Stimulated activated naive CD8-positive, alpha-beta T cell treated with anti-CD3 and anti-CD28 coated beads, Interleukin-15, amount 100 ng/mL, for 72 hours (primary cell): ENCODE results near the gene PPP1R3D.

Experiments
- ATAC-seq: fragments of 150-1000 bp; cut with Tn5 transposase; 2 replicates; pipeline ENCODE4 v1.10.0; 2021; ENCODE audit warnings: mild to moderate bottlenecking, moderate library complexity
- DNase-seq, 2 donors: peaks; one replicate each; pipeline ENCODE4 v3.0.0; 2021 to 2022
- H3K27ac Mint-ChIP-seq, 2 donors: one replicate each; pipeline ENCODE4 v1.8.0; 2022; ENCODE audit warnings: mild to moderate bottlenecking in 2 of 2, mixed read lengths in 2 of 2, moderate library complexity in 2 of 2
- H3K27me3 Mint-ChIP-seq: one replicate; pipeline ENCODE4 v1.8.0; 2022; ENCODE audit warnings: mixed read lengths
- H3K4me1 Mint-ChIP-seq: one replicate; pipeline ENCODE4 v1.8.0; 2022; ENCODE audit warnings: mild to moderate bottlenecking, mixed read lengths
- H3K4me3 Mint-ChIP-seq, 2 donors: one replicate each; pipeline ENCODE4 v1.8.0; 2022; ENCODE audit warnings: mild to moderate bottlenecking in 2 of 2, mixed read lengths in 2 of 2, moderate library complexity in 1 of 2
- H3K9me3 Mint-ChIP-seq, 2 donors: one replicate each; pipeline ENCODE4 v1.8.0; 2022; ENCODE audit warnings: mixed read lengths in 2 of 2

Gene PPP1R3D

GRCh38 chr20:59940129-59940955 lies at the start of gene PPP1R3D, which contains the start of gene FAM217B:
TSS of gene PPP1R3D (minus strand) at chr20:59940305. CDS start at chr20:59939931, 374 bp downstream.
TSS of gene FAM217B (plus strand) at chr20:59940389. CDS start at chr20:59943944, 3,555 bp downstream.
- no peaks in the 10 kb centered on the region for H3K27me3 Mint-ChIP-seq
- peak within 1 kb of the TSS; percentile 91 to 98 for H3K4me3 Mint-ChIP-seq
- ATAC-seq = peak; percentile 96
- H3K9me3 Mint-ChIP-seq = no peaks in the 10 kb centered on the region
- peak; percentile 89 to 91 for DNase-seq
- peaks cover 35% of the 10 kb centered on the region for H3K4me1 Mint-ChIP-seq
- H3K27ac Mint-ChIP-seq = peak within 1 kb of the TSS; percentile 95 to 98

DNA sequence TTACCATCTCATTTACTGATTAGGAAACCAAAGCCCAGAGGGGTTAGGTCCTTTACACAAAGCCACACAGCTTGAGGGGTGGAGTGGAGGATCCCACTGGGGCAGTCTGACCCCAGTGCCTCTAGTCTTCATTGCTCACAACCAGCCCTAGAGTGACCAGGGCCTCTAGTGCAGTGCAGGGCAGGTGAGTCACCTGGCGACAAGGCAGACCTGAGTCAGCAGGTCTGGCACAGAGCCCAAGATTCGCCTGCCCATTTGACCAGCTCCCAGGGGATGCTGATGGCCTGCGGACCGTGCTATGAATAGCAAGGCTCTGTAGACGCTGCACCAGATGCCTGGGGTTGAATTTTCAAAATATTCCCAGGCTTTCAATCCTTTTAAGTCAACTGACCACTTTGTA lies 48.0 kb upstream of the PPP1R3D start:
- Mint-ChIP-seq H3K9me3 (no peaks in the 10 kb centered on the region), H3K27ac (no peak overlapping the region), H3K4me3 (no peak overlapping the region), H3K4me1 (no peaks in the 10 kb centered on the region), H3K27me3 (no peaks in the 10 kb centered on the region)
- ATAC-seq (no peak), DNase-seq (no peak)

- H3K9me3 Mint-ChIP-seq = no peaks in the 10 kb centered on the region
- DNase-seq (no peak), ATAC-seq (no peak)
- H3K4me1 Mint-ChIP-seq = no peaks in the 10 kb centered on the region
- H3K27ac Mint-ChIP-seq = no peak overlapping the region
- H3K27me3 Mint-ChIP-seq = no peaks in the 10 kb centered on the region
- no peak overlapping the region for H3K4me3 Mint-ChIP-seq
These were observed 47.0 kb upstream of the PPP1R3D start for GRCh38 chr20:59987135-59987534.

DNA sequence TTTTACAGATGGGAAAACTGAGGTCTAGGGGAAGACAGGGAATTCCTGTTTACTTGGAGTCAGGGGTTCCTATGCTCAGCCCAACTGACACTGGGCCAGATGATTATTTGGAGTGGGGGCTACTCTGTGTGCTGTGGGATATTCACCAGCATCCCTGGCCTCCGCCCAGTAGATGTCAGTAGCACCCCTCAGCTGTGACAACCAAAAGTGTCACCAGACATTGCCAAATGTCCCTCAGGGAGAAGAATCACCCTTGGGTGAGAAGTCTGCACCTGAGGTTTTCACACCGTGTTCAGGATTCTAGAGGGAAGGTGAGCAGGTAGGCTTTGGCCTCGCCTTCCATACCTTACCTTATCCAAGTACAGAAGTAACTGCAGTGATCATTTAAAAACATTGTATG lies 45.8 kb upstream of the PPP1R3D start:
- Mint-ChIP-seq H3K4me1 (no peaks in the 10 kb centered on the region), H3K27ac (no peak overlapping the region), H3K9me3 (no peaks in the 10 kb centered on the region), H3K27me3 (no peaks in the 10 kb centered on the region), H3K4me3 (no peak overlapping the region)
- DNase-seq (peak in 1 of 2 donors; percentile 3), ATAC-seq (peak; percentile 49)

- no peaks in the 10 kb centered on the region for H3K9me3 Mint-ChIP-seq
- no peak for ATAC-seq
- no peak overlapping the region for H3K27ac Mint-ChIP-seq
- no peaks in the 10 kb centered on the region for H3K27me3 Mint-ChIP-seq
- no peak overlapping the region for H3K4me3 Mint-ChIP-seq
- H3K4me1 Mint-ChIP-seq = no peaks in the 10 kb centered on the region
- DNase-seq = no peak
These were observed 45.1 kb upstream of the PPP1R3D start for GRCh38 chr20:59985164-59985563.

DNA sequence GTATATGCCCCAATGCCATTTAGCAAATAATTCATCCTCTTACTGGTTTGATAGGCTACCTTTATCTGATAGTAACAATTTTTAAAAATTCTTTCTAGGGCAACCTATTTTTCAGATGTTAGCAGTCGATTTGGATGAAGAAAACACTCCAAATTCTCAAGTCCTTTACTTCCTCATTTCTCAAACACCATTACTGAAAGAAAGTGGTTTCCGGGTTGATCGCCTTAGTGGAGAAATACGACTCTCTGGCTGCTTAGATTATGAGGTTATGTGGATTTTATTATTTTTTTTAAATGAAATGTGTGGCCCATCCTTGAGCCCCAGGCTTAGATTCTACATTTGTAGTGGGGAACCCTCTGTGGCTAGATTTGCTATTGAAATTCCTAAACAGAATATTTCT lies 44.4 kb upstream of the PPP1R3D start:
- Mint-ChIP-seq H3K4me1 (no peaks in the 10 kb centered on the region), H3K27ac (no peak overlapping the region), H3K9me3 (no peaks in the 10 kb centered on the region), H3K27me3 (no peaks in the 10 kb centered on the region), H3K4me3 (no peak overlapping the region)
- DNase-seq (no peak), ATAC-seq (no peak)

- H3K4me3 Mint-ChIP-seq = no peak overlapping the region
- H3K27me3 Mint-ChIP-seq = no peaks in the 10 kb centered on the region
- DNase-seq (no peak), ATAC-seq (no peak)
- H3K4me1 Mint-ChIP-seq = no peaks in the 10 kb centered on the region
- H3K9me3 Mint-ChIP-seq = no peaks in the 10 kb centered on the region
- H3K27ac Mint-ChIP-seq = no peak overlapping the region
These were observed 43.0 kb upstream of the PPP1R3D start for GRCh38 chr20:59983076-59983475.

GRCh38 chr20:59977086-59977485 lies 37.0 kb upstream of the PPP1R3D start:
- Mint-ChIP-seq H3K27me3 (no peaks in the 10 kb centered on the region), H3K27ac (no peak overlapping the region), H3K4me3 (no peak overlapping the region), H3K4me1 (no peaks in the 10 kb centered on the region), H3K9me3 (no peaks in the 10 kb centered on the region)
- ATAC-seq (no peak), DNase-seq (no peak)

DNA sequence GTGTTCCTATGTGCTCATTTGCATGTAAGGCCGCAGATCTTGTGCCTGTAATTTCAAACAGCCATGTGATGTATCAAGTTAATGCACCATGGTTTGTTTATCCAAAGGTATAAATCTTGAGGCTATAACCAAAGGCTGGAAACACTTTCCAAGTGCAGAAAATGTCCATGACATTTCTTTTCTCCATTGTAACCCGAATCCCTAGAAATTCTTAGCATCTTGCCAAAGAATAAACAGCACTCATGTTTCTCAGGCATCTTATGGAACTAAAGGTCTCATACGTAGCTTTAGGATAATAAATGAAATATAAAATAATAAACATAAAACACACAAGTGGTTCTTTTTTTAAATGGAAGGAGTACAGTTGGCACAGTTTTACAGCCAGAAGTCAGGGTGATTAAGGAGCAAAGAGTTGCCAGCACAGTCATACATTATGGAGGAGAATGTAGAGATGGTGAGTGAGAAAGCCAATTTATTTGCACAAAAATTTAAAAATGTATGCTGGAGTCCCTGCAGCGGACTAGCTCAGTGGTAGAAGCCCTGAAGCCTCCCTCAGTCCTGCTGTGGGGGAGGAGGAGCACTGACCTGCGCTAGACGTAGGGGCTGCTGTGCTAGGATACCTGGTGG lies 36.2 kb upstream of the PPP1R3D start:
- Mint-ChIP-seq H3K27ac (no peak overlapping the region), H3K9me3 (no peaks in the 10 kb centered on the region), H3K4me3 (no peak overlapping the region), H3K4me1 (no peaks in the 10 kb centered on the region), H3K27me3 (no peaks in the 10 kb centered on the region)
- no peak for DNase-seq
- ATAC-seq = no peak

DNA sequence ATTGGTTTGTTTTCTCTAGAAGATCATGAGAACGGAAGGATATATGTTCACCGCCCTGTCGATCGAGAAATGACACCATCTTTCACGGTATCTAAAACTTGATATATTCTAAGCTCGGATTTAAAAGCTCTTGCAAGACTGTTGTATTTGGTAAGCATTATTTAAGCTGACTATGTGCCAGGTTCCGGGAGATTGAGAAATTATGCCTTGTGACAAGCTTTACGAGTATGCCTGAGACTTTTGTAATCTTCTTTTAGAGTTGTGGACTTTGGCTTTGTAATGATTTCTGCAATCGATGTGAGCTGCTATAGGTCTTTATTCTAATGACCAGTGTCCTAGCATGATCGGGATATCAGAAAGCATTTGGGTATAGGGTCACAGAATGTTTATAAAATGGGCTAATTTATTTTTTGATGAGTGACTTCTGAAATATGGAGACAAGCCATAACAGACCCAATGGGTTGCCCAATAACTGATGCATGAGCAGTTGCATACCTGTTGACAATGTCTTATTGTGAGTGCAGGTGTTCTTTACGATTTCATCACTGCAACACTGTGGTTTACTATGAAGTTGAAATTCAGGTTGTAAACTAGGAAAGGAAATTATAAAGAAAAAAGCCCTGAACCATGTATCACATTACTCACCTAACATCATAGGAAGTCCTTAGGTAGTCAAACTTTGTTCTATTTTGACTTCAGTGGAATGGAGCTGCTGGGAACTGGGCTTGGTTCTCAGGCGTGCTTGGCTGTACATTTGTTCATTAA lies 32.1 kb upstream of the PPP1R3D start:
- no peak overlapping the region for H3K4me3 Mint-ChIP-seq
- H3K27ac Mint-ChIP-seq = peak overlapping the region in 1 of 2 donors; percentile 8
- no peaks in the 10 kb centered on the region for H3K9me3 Mint-ChIP-seq
- ATAC-seq (no peak), DNase-seq (no peak)
- no peaks in the 10 kb centered on the region for H3K27me3 Mint-ChIP-seq
- no peaks in the 10 kb centered on the region for H3K4me1 Mint-ChIP-seq

GRCh38 chr20:59971428-59971827 lies 31.3 kb upstream of the PPP1R3D start:
- ATAC-seq = no peak
- Mint-ChIP-seq H3K9me3 (no peaks in the 10 kb centered on the region), H3K4me1 (no peaks in the 10 kb centered on the region), H3K27ac (no peak overlapping the region), H3K4me3 (no peak overlapping the region), H3K27me3 (no peaks in the 10 kb centered on the region)
- no peak for DNase-seq

DNA sequence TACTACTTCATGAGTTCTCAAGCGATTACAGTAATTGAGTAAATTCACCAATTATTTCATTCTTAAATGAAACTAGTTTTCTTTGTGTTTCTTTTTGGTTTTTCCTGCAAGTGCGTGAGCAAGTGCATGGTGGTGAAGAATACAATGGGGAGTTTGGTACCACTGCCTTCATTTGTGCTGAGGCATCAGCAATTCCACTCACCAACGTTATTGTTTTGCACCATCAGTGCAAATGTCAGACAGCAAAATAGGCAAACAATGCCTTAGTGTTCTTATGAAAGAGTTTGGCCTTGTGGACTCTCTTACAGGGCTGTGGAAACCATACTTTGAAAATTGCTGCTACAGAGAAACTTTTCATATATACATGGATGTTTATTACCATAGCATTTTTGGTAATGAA lies 26.3 kb upstream of the PPP1R3D start:
- ATAC-seq (no peak), DNase-seq (no peak)
- no peak overlapping the region for H3K27ac Mint-ChIP-seq
- H3K4me1 Mint-ChIP-seq = no peaks in the 10 kb centered on the region
- no peaks in the 10 kb centered on the region for H3K9me3 Mint-ChIP-seq
- no peaks in the 10 kb centered on the region for H3K27me3 Mint-ChIP-seq
- H3K4me3 Mint-ChIP-seq = no peak overlapping the region

DNA sequence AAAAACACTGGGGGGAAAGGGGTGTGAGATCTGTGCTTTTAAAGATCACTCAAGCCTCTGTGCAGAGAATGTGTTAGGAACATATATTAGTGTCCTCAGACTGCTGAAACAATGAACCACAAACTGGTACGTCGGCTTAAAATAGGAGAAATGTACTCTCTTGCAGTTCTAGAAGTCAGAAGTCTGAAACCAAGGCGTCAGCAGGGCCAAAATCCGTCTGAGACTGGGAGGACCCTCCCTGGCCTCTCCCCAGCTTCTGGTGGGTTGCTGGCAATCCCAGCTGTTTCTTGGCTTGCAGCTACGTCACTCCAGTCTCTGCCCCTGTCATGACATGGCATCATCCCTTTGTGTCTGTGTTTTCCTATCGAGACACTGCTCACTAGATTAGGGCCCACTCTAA lies 22.1 kb upstream of the PPP1R3D start:
- H3K4me1 Mint-ChIP-seq = no peaks in the 10 kb centered on the region
- no peak for DNase-seq
- no peak for ATAC-seq
- no peak overlapping the region for H3K27ac Mint-ChIP-seq
- H3K27me3 Mint-ChIP-seq = no peaks in the 10 kb centered on the region
- H3K4me3 Mint-ChIP-seq = no peak overlapping the region
- H3K9me3 Mint-ChIP-seq = no peaks in the 10 kb centered on the region

DNA sequence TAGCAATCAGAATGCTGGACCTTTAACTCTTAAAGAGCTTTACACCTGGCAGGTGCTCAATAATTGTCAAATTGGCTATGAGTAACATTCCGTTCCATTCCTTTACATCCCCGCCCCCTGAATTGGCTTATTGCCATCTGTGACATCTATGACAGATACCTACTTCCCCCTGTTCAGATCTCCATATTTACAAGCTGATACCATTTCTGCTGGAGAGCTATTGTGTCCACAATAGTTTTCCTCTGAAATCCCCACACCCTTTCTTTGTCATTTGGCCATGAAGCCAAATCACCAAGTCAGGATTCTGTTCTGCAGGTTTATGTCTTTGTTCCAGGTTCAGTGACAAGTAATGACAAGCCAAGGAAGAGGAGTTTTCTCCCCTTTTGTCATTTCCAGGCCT lies 21.3 kb upstream of the PPP1R3D start:
- DNase-seq (no peak), ATAC-seq (no peak)
- Mint-ChIP-seq H3K27ac (no peak overlapping the region), H3K27me3 (no peaks in the 10 kb centered on the region), H3K9me3 (no peaks in the 10 kb centered on the region), H3K4me1 (no peaks in the 10 kb centered on the region), H3K4me3 (no peak overlapping the region)

DNA sequence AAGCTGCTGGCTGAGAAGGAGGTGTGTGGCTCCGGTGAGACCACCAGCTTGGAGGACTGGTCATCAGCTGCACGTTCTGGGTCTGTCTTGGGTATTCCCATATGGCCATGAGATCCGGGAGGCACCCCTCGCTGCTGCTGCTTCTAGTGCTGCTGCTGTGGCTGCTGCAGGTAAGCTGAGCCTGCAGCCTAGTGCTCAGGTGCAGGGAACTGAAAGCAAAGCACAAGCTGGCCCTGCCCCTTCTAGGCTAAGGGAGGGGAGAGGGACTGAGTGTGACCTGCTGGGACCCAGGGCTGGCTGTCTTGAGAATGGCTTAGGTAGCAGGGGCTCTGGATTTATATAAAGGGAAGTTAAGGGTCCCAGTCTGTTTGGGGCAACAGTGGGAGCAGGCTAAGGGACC lies 18.5 kb upstream of the PPP1R3D start:
- no peak for DNase-seq
- Mint-ChIP-seq H3K27me3 (no peaks in the 10 kb centered on the region), H3K27ac (no peak overlapping the region), H3K4me1 (no peaks in the 10 kb centered on the region), H3K9me3 (no peaks in the 10 kb centered on the region), H3K4me3 (no peak overlapping the region)
- ATAC-seq = no peak

GRCh38 chr20:59958123-59958522 lies 18.0 kb upstream of the PPP1R3D start, which contains the start of gene CDH26:
TSS of gene CDH26 (plus strand) at chr20:59958423. CDS start at chr20:59958727, 304 bp downstream.
- ATAC-seq = no peak
- no peaks in the 10 kb centered on the region for H3K9me3 Mint-ChIP-seq
- DNase-seq = no peak
- no peaks in the 10 kb centered on the region for H3K27me3 Mint-ChIP-seq
- no peaks in the 10 kb centered on the region for H3K4me1 Mint-ChIP-seq
- no peak within 1 kb of the TSS for H3K4me3 Mint-ChIP-seq
- H3K27ac Mint-ChIP-seq = no peak within 1 kb of the TSS
